Vagina (tissue), 2 donors: ENCODE results near the gene PER2.

ENCODE experiments used
- CTCF ChIP-seq, 3 experiments: fragments of 450-650 bp in 2 of 3; fragments of 200-600 bp in 1 of 3; sonication (generic) in 1 of 3; IDR thresholded peaks; one replicate each; pipeline ENCODE4 v1.5.1; 2017 to 2019; ENCODE audit warnings: antibody characterized with exemption in 3 of 3, mild to moderate bottlenecking in 2 of 3, moderate library complexity in 2 of 3
- POLR2AphosphoS5 ChIP-seq, 2 donors: sonication (generic); formaldehyde crosslinking; IDR thresholded peaks; one replicate each; pipeline ENCODE4 v1.9.0; 2017; ENCODE audit warnings: antibody characterized with exemption in 2 of 2, mild to moderate bottlenecking in 2 of 2, low read depth in 1 of 2; ENCODE audit not compliant: insufficient read depth in 1 of 2

GRCh38 chr2:238267341-238267710, 21.1 kb downstream of the PER2 start:
- no peak for TF ChIP-seq CTCF (IDR thresholded peaks at IDR 0.05)
- TF ChIP-seq POLR2AphosphoS5 (IDR thresholded peaks at IDR 0.05; ENCODE audit: insufficient read depth in 1 of 2, low read depth in 1 of 2), result no peak
